ENCODE measurements around the gene GIGYF2. TPM values are rescaled to one million over a fixed set of nuclear protein-coding genes. Genes with fewer than 3 reads are reported as not detected.

GIGYF2 gene
- total RNA-seq, 1 experiment from 2014 or later, result 52.5 TPM

Other genes with a start within 250 kb of the GIGYF2 start
- gene ALPI, start 241.2 kb upstream of the GIGYF2 start, total RNA-seq (2014; rRNA removed), result not detected in 2 replicates
- not detected in 2 replicates for gene ECEL1, start 209.5 kb upstream of the GIGYF2 start, total RNA-seq (2014; rRNA removed)
- 0.40 and 0.71 TPM in 2 replicates for gene PRSS56, start 176.9 kb upstream of the GIGYF2 start, total RNA-seq (2014; rRNA removed)
- gene CHRND, start 171.2 kb upstream of the GIGYF2 start, total RNA-seq (2014; rRNA removed), result 1.1 and 7.1 TPM in 2 replicates
- 0.83 and 5.5 TPM in 2 replicates for gene CHRNG, start 157.6 kb upstream of the GIGYF2 start, total RNA-seq (2014; rRNA removed)
- gene TIGD1, start 146.8 kb upstream of the GIGYF2 start, total RNA-seq (2014; rRNA removed), result 5.0 and 5.1 TPM in 2 replicates
- 61.4 and 61.8 TPM in 2 replicates for gene EIF4E2, start 146.6 kb upstream of the GIGYF2 start, total RNA-seq (2014; rRNA removed)
- 0.19 and 0.52 TPM in 2 replicates for gene EFHD1, start 63.7 kb upstream of the GIGYF2 start, total RNA-seq (2014; rRNA removed)
- gene KCNJ13, start 79.2 kb downstream of the GIGYF2 start, total RNA-seq (2014; rRNA removed), result not detected in 2 replicates
- 0.32 and 0.52 TPM in 2 replicates for gene SNORC, start 172.9 kb downstream of the GIGYF2 start, total RNA-seq (2014; rRNA removed)

All from LHCN-M2 (cell line).